Endothelial cell of umbilical vein (primary cell): ENCODE data around the gene DYNC1LI1. TPM values are rescaled to one million over a fixed set of nuclear protein-coding genes. Genes with fewer than 3 reads are reported as not detected.

Source experiments
- BruUV-seq: library from RNA; stranded (reverse); fragments of 400-500 nt; replicated peaks from 2 replicates; lab custom pipeline; 2021; lab: Mats Ljungman, UMichigan
- CTCF ChIA-PET: fragments of 300-600, 350-600 bp; sonication (Branson Sonifier 250); formaldehyde crosslinking; loops from one replicate; lab custom pipeline; 2021; ENCODE audit warnings: antibody characterized with exemption, inconsistent platforms; lab: Charles Lee
- POLR2A ChIA-PET: fragments of 300-600, 350-600 bp; sonication (Branson Sonifier 250); formaldehyde crosslinking; loops from one replicate; lab custom pipeline; 2021; ENCODE audit warnings: antibody characterized with exemption, inconsistent platforms; lab: Charles Lee
- DNase-seq: peaks from one replicate; pipeline ENCODE4 v3.0.0-alpha.2; 2011; ENCODE audit warnings: low read depth, low spot score
- FAIRE-seq: peaks from 2 replicates; lab custom pipeline; 2011; peaks lifted over from hg19 to GRCh38; lab: Jason Lieb, UNC
- H2AFZ ChIP-seq: 2 replicates; pipeline ENCODE4 v1.6.0; 2012; ENCODE audit warnings: low read depth, low read length, control low read depth, inconsistent platforms
- H3K27ac ChIP-seq: 2 replicates; pipeline ENCODE4 v1.5.1; 2011; ENCODE audit warnings: low read depth, mild to moderate bottlenecking, control low read depth, low read length, moderate library complexity; ENCODE audit not compliant: insufficient read depth
- H3K27me3 ChIP-seq, 2 experiments: 2 replicates each; pipeline versions ENCODE4 v1.6.0 to v1.6.1; 2011; ENCODE audit warnings: low read length in 2 of 2, mixed read lengths in 1 of 2; ENCODE audit not compliant: control insufficient read depth in 2 of 2, insufficient read depth in 2 of 2
- H3K36me3 ChIP-seq, 2 experiments: 2 replicates in 1 of 2; 3 replicates in 1 of 2; pipeline ENCODE4 v1.5.1; 2011; ENCODE audit warnings: low read length in 2 of 2, mild to moderate bottlenecking in 1 of 2, moderate library complexity in 1 of 2; ENCODE audit not compliant: control insufficient read depth in 2 of 2, insufficient read depth in 2 of 2; ENCODE audit errors: extremely low read depth in 1 of 2
- H3K4me1 ChIP-seq: 3 replicates; pipeline ENCODE4 v1.5.1; 2011; ENCODE audit warnings: mild to moderate bottlenecking, low read length; ENCODE audit not compliant: control insufficient read depth, insufficient read depth; ENCODE audit errors: extremely low read depth
- H3K4me2 ChIP-seq: 2 replicates; pipeline ENCODE4 v1.6.1; 2011; ENCODE audit warnings: low read length, control low read depth, mixed read lengths; ENCODE audit not compliant: insufficient read depth
- H3K4me3 ChIP-seq, 3 experiments: fragments of 200-600 bp in 1 of 3; sonication (generic), shearing (Covaris generic) in 1 of 3; replicated peaks in 1 of 3; 2 replicates each; pipeline ENCODE4 v1.5.1; 2011 to 2016; ENCODE audit warnings: control low read depth in 3 of 3, low read length in 3 of 3, mild to moderate bottlenecking in 2 of 3, inconsistent platforms in 1 of 3, low read depth in 1 of 3, moderate library complexity in 1 of 3; ENCODE audit not compliant: insufficient read depth in 1 of 3
- H3K79me2 ChIP-seq: 2 replicates; pipeline ENCODE4 v1.6.0; 2012; ENCODE audit warnings: low read length, inconsistent platforms; ENCODE audit not compliant: control insufficient read depth, insufficient read depth
- H3K9ac ChIP-seq: replicated peaks from 2 replicates; pipeline ENCODE3; 2011; ENCODE audit warnings: low read length, control low read depth; ENCODE audit not compliant: insufficient read depth; ENCODE audit errors: extremely low read depth
- H3K9me1 ChIP-seq: replicated peaks from 3 replicates; pipeline ENCODE4 v1.6.0; 2011; ENCODE audit warnings: mild to moderate bottlenecking, low read length; ENCODE audit not compliant: control insufficient read depth, insufficient read depth; ENCODE audit errors: extremely low read depth
- H3K9me3 ChIP-seq: replicated peaks from 2 replicates; pipeline ENCODE4 v1.5.1; 2012; ENCODE audit warnings: low read length, inconsistent platforms; ENCODE audit not compliant: control insufficient read depth, insufficient read depth
- H4K20me1 ChIP-seq: replicated peaks from 2 replicates; pipeline ENCODE3; 2011; ENCODE audit warnings: mild to moderate bottlenecking, low read length; ENCODE audit not compliant: control insufficient read depth, insufficient read depth; ENCODE audit errors: extremely low read depth
- CTCF ChIP-seq, 2 donors: IDR thresholded peaks; 1 replicate in 1 of 2; 2 replicates in 1 of 2; pipeline ENCODE4 v1.5.1; 2011; ENCODE audit warnings: low read length in 2 of 2, mild to moderate bottlenecking in 2 of 2, moderate library complexity in 2 of 2, control low read depth in 1 of 2, inconsistent platforms in 1 of 2, low read depth in 1 of 2; ENCODE audit not compliant: insufficient read depth in 1 of 2; ENCODE audit errors: extremely low read depth in 1 of 2
- EZH2 ChIP-seq: IDR thresholded peaks from 2 replicates; pipeline ENCODE4 v1.6.1; 2012; ENCODE audit warnings: borderline replicate concordance, low read depth, mild to moderate bottlenecking, moderate library complexity, low read length, inconsistent platforms; ENCODE audit not compliant: severe bottlenecking
- FOS ChIP-seq: IDR thresholded peaks from 2 replicates; pipeline ENCODE4 v1.6.1; 2011; ENCODE audit warnings: mild to moderate bottlenecking, low read length, moderate library complexity, borderline replicate concordance; ENCODE audit not compliant: insufficient read depth
- GATA2 ChIP-seq: IDR thresholded peaks from 2 replicates; pipeline ENCODE4 v1.7.0; 2011; ENCODE audit warnings: low read depth, mild to moderate bottlenecking, moderate library complexity, mixed read lengths, low read length; ENCODE audit not compliant: insufficient read length, insufficient read depth
- JUN ChIP-seq: IDR thresholded peaks from 2 replicates; pipeline ENCODE4 v1.6.1; 2011; ENCODE audit warnings: borderline replicate concordance, low read depth; ENCODE audit not compliant: insufficient read length, insufficient read depth
- MAX ChIP-seq: IDR thresholded peaks from 2 replicates; pipeline ENCODE4 v1.6.1; 2011; ENCODE audit not compliant: insufficient read depth, insufficient read length
- MYC ChIP-seq: IDR thresholded peaks from one replicate; pipeline ENCODE4 v1.6.1; 2011; ENCODE audit warnings: mild to moderate bottlenecking, low read depth, low read length
- POLR2A ChIP-seq: IDR thresholded peaks from 2 replicates; pipeline ENCODE4 v1.6.1; 2012; ENCODE audit warnings: low read depth, mild to moderate bottlenecking, control low read depth, low read length
- POLR2AphosphoS5 ChIP-seq: IDR thresholded peaks from 2 replicates; pipeline ENCODE4 v1.6.1; 2012; ENCODE audit warnings: low read depth, mild to moderate bottlenecking, control low read depth, low read length, moderate library complexity; ENCODE audit not compliant: insufficient read depth
- dilution Hi-C: fragments of 300-500 bp; cut with MboI; formaldehyde crosslinking; loops from one replicate; pipeline ENCODE4 v1.15.0; 2019; ENCODE audit warnings: low sequenced_read_pairs; ENCODE audit not compliant: extremely low pct_ligation_motif_present
- intact Hi-C: fragments of 100-400 bp; cut with micrococcal nuclease; formaldehyde crosslinking; loops from one replicate; pipeline ENCODE4 v1.10.0; 2022
- polyA plus RNA-seq, 4 experiments: library from polyadenylated mRNA; depleted of rRNA in 3 of 4; stranded (reverse) in 3 of 4; unstranded in 1 of 4; fragments of >200 nt; gene quantifications; 2 replicates each; pipeline versions ENCODE4 v1.2.1 to v1.2.3, GENCODE V29; 2011 to 2012; ENCODE audit warnings: missing spikeins in 1 of 4
- total RNA-seq: library from RNA; stranded (reverse); gene quantifications from 2 replicates; pipeline ENCODE4 v1.2.3, GENCODE V29; 2021

Gene DYNC1LI1
- total and polyA plus RNA-seq, 2 donors (not counting 3 experiments of a cell fraction or from before 2014, with no cell fraction given): 14.9 to 47.6 TPM

GRCh38 chr3:32557640-32558352 lies 12.9 kb downstream of the DYNC1LI1 start:
- no peak for TF ChIP-seq EZH2
- TF ChIP-seq CTCF (IDR thresholded peaks at IDR 0.05; ENCODE audit: extremely low read depth in 1 of 2, insufficient read depth in 1 of 2, low read depth in 1 of 2, low read length in 2 of 2): no peak
- no peak for TF ChIP-seq MAX
- TF ChIP-seq JUN: no peak
- TF ChIP-seq POLR2A: no peak
- TF ChIP-seq FOS: no peak
- TF ChIP-seq MYC: no peak
- TF ChIP-seq GATA2: no peak
- no peak for TF ChIP-seq POLR2AphosphoS5
- DNase-seq: no peak
- Histone ChIP-seq H3K27ac (no peak overlapping the region), H3K79me2 (peaks cover 87% of the 10 kb centered on the region), H3K9me1 (no peaks in the 10 kb centered on the region), H2AFZ (no peak overlapping the region), H3K4me1 (no peaks in the 10 kb centered on the region), H3K4me2 (no peak overlapping the region), H3K4me3 (no peak overlapping the region), H3K9me3 (no peaks in the 10 kb centered on the region), H4K20me1 (peaks cover 3% of the 10 kb centered on the region), H3K27me3 (no peaks in the 10 kb centered on the region), H3K36me3 (no peaks in the 10 kb centered on the region), H3K9ac (no peak overlapping the region)
- ChIA-PET CTCF (interaction anchor here (0.6 kb wide), 1 partner anchor 825 kb away, joined by 3 read pairs; no protein-coding TSS in a partner anchor), POLR2A (no interaction called here)
- BruUV-seq: no TSS peak
- FAIRE-seq: no peak
- dilution Hi-C loops (no loop called here), intact Hi-C loops (no loop called here)
